Thyroid gland (tissue), 4 donors: Measurements from ENCODE around the gene CADPS. TPM values are rescaled to one million over a fixed set of nuclear protein-coding genes. Genes with fewer than 3 reads are reported as not detected.

ENCODE experiments used
- DNase-seq, 2 donors: peaks; one replicate each; pipeline ENCODE4 v3.0.0-alpha.2; 2019
- H3K27ac ChIP-seq, 3 donors: fragments of 200-600 bp; sonication (generic); 1 replicate in 2 of 3; 2 replicates in 1 of 3; pipeline ENCODE4 v1.5.1; 2016 to 2019; ENCODE audit warnings: mild to moderate bottlenecking in 1 of 3, moderate library complexity in 1 of 3
- H3K27me3 ChIP-seq: fragments of 200-600 bp; sonication (generic); one replicate; pipeline ENCODE4 v1.5.1; 2019
- H3K36me3 ChIP-seq, 2 donors: fragments of 200-600 bp; sonication (generic); one replicate each; pipeline ENCODE4 v1.5.1; 2016 to 2019
- H3K4me1 ChIP-seq, 2 donors: fragments of 200-600 bp; sonication (generic); one replicate each; pipeline ENCODE4 v1.5.1; 2017 to 2019
- H3K4me3 ChIP-seq, 3 donors: fragments of 200-600 bp; sonication (generic); replicated peaks in 1 of 3; 1 replicate in 2 of 3; 2 replicates in 1 of 3; pipeline ENCODE4 v1.5.1; 2016; ENCODE audit warnings: mild to moderate bottlenecking in 1 of 3
- H3K9me3 ChIP-seq: fragments of 200-600 bp; sonication (generic); one replicate; pipeline ENCODE4 v1.5.1; 2017
- CTCF ChIP-seq, 6 experiments: fragments of 200-600 bp in 3 of 6; fragments of 450-650 bp in 3 of 6; sonication (generic) in 3 of 6; IDR thresholded peaks; one replicate each; pipeline ENCODE4 v1.5.1; 2016 to 2019; ENCODE audit warnings: antibody characterized with exemption in 6 of 6, mild to moderate bottlenecking in 2 of 6, inconsistent platforms in 1 of 6, moderate library complexity in 1 of 6
- POLR2A ChIP-seq, 2 donors: fragments of 450-650 bp; IDR thresholded peaks; one replicate each; pipeline ENCODE4 v1.6.1; 2017; ENCODE audit warnings: antibody characterized with exemption in 2 of 2, mild to moderate bottlenecking in 2 of 2, moderate library complexity in 1 of 2
- WGBS, 2 donors: methylation state at CpG; one replicate each; pipeline ENCODE4 v1.1.5; 2017; 5-methylcytosine and 5-hydroxymethylcytosine counted together
- intact Hi-C: fragments of 100-400 bp; cut with DNase I; formaldehyde crosslinking; loops from one replicate; pipeline ENCODE4 v1.15.1; 2023
- total RNA-seq, 4 donors: library from RNA; depleted of rRNA; stranded (reverse); fragments of >200 nt; gene quantifications; one replicate each; pipeline ENCODE4 v1.2.3, GENCODE V29; 2016

Gene CADPS
- total RNA-seq, 4 donors from 2014 or later = 1.6 to 9.5 TPM; not detected in 2

DNA sequence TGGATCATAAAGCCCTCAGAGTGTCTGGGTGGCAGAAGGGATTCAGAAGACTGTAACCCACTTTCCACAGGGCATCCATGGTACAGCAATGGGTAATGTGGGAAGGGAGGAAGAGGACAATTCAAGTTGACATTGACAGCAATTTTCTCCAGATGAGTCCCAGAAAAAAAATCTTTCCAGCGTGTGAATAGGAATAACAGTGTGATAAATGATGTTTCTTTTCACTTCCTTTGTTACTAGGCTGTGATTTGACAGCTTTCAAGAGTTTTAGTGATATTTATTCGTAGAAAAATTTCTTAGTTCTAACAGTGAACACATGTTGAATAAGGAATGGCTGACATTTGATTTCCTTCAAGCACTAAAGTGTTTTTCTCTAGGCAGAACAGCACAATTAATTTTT lies 186.4 kb downstream of the CADPS start:
- Histone ChIP-seq H3K9me3 (no peaks in the 10 kb centered on the region), H3K27ac (no peak overlapping the region), H3K4me3 (no peak overlapping the region), H3K36me3 (no peaks in the 10 kb centered on the region), H3K4me1 (no peaks in the 10 kb centered on the region), H3K27me3 (no peaks in the 10 kb centered on the region)
- WGBS, 2 donors = 63 to 71% methylated on average over 2 of the region's 2 CpGs
- no peak for DNase-seq
- TF ChIP-seq POLR2A (IDR thresholded peaks at IDR 0.05) (no peak), CTCF (IDR thresholded peaks at IDR 0.05) (no peak)
- intact Hi-C loops = no loop called here

DNA sequence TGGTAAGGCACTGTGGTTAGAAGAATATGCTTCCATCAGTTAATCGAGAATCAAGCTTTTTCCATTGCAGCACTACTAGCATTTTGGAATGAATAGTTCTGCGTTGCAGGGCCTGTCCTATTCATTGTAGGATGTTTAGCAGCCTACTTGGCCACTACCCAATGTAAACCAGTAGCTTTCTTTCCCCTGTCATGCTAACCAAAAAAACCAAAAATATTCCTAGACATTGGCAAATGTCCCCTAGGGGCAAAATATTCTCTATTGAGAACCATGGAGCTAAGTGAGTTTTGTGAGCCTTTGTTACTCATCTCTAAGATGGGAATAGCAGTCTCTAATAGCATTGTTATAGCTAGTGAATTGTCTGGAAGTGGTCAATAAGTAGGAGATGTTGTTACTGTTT lies 187.2 kb downstream of the CADPS start:
- no peak overlapping the region for H3K27ac ChIP-seq
- 78 to 85% methylated on average over 2 of the region's 2 CpGs for WGBS, 2 donors
- H3K9me3 ChIP-seq = no peaks in the 10 kb centered on the region
- no peak overlapping the region for H3K4me3 ChIP-seq
- TF ChIP-seq CTCF (IDR thresholded peaks at IDR 0.05) (no peak), POLR2A (IDR thresholded peaks at IDR 0.05) (no peak)
- no peaks in the 10 kb centered on the region for H3K36me3 ChIP-seq
- no peaks in the 10 kb centered on the region for H3K27me3 ChIP-seq
- intact Hi-C loops = no loop called here
- H3K4me1 ChIP-seq = no peaks in the 10 kb centered on the region
- DNase-seq = no peak

- no peak overlapping the region for H3K4me3 ChIP-seq
- no peak for TF ChIP-seq CTCF (IDR thresholded peaks at IDR 0.05)
- no peak for TF ChIP-seq POLR2A (IDR thresholded peaks at IDR 0.05)
- no peak for DNase-seq
- no peaks in the 10 kb centered on the region for H3K9me3 ChIP-seq
- intact Hi-C loops = no loop called here
- no peaks in the 10 kb centered on the region for H3K36me3 ChIP-seq
- no peak overlapping the region for H3K27ac ChIP-seq
- H3K27me3 ChIP-seq = no peaks in the 10 kb centered on the region
- H3K4me1 ChIP-seq = peaks cover 3 to 11% of the 10 kb centered on the region in 2 donors
- 48 to 56% methylated on average over 4 of the region's 4 CpGs for WGBS, 2 donors
These were observed 188.5 kb downstream of the CADPS start for GRCh38 chr3:62686503-62687294.

DNA sequence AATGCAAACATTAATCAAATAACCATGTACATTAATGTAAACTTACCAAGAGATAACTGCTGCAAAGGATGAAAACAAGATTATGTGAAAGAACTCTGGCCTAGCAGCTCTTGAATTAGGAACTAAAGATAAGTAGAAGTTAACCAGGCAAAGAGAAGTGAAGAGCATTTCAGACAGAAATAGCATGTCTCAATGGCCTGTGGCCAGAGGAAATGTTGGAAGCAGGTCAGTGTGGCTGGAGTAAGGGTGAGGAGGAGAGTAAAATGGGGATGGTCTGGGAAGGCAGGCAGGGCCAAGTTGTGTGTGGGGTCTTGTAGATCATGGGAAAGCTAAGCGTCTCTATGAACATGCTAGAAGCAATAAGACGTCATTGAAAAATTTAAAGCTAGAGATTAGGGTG lies 192.4 kb downstream of the CADPS start:
- intact Hi-C loops = no loop called here
- H3K27ac ChIP-seq = no peak overlapping the region
- no peaks in the 10 kb centered on the region for H3K9me3 ChIP-seq
- WGBS, 2 donors = 92 to 97% methylated on average over 2 of the region's 2 CpGs
- DNase-seq = peak; percentile 8 to 18
- TF ChIP-seq CTCF (IDR thresholded peaks at IDR 0.05) = no peak
- no peak for TF ChIP-seq POLR2A (IDR thresholded peaks at IDR 0.05)
- no peak overlapping the region for H3K4me3 ChIP-seq
- H3K4me1 ChIP-seq = peaks cover 3 to 11% of the 10 kb centered on the region in 2 donors
- no peaks in the 10 kb centered on the region for H3K27me3 ChIP-seq
- no peaks in the 10 kb centered on the region for H3K36me3 ChIP-seq

GRCh38 chr3:62679988-62680387 lies 195.2 kb downstream of the CADPS start:
- H3K9me3 ChIP-seq = no peaks in the 10 kb centered on the region
- no peaks in the 10 kb centered on the region for H3K27me3 ChIP-seq
- peaks cover 3 to 11% of the 10 kb centered on the region in 2 donors for H3K4me1 ChIP-seq
- no peak for DNase-seq
- 93% methylated on average over 3 of the region's 3 CpGs for WGBS, 2 donors
- no peak overlapping the region for H3K4me3 ChIP-seq
- no peak overlapping the region for H3K27ac ChIP-seq
- no peak for TF ChIP-seq CTCF (IDR thresholded peaks at IDR 0.05)
- no peak for TF ChIP-seq POLR2A (IDR thresholded peaks at IDR 0.05)
- no peaks in the 10 kb centered on the region for H3K36me3 ChIP-seq
- intact Hi-C loops = no loop called here
